Smooth muscle cell (in vitro differentiated cells): ENCODE measurements around the gene SKAP1. TPM values are rescaled to one million over a fixed set of nuclear protein-coding genes. Genes with fewer than 3 reads are reported as not detected.

Experiments
- DNase-seq: peaks from one replicate; lab custom pipeline; 2025; ENCODE audit not compliant: unreplicated experiment; lab: John Stamatoyannopoulos, UW
- H2AFZ ChIP-seq: fragments of 200-600 bp; sonication (generic); 2 replicates; pipeline ENCODE4 v1.6.0; 2016; ENCODE audit warnings: antibody characterized with exemption, low read depth, mild to moderate bottlenecking
- H3F3A ChIP-seq: fragments of 200-600 bp; sonication (generic); 2 replicates; pipeline ENCODE4 v1.6.0; 2017; ENCODE audit warnings: antibody characterized with exemption, low read depth
- H3K27ac ChIP-seq: fragments of 200-600 bp; sonication (generic); 2 replicates; pipeline ENCODE4 v1.5.1; 2016; ENCODE audit warnings: low read depth, mild to moderate bottlenecking
- H3K27me3 ChIP-seq: fragments of 200-600 bp; sonication (generic); 2 replicates; pipeline ENCODE4 v1.6.1; 2016; ENCODE audit warnings: low read depth, mild to moderate bottlenecking
- H3K36me3 ChIP-seq: fragments of 200-600 bp; sonication (generic); 2 replicates; pipeline ENCODE4 v1.5.1; 2016; ENCODE audit warnings: low read depth
- H3K4me1 ChIP-seq: fragments of 200-600 bp; sonication (generic); 2 replicates; pipeline ENCODE4 v1.5.1; 2016; ENCODE audit warnings: low read depth
- H3K4me2 ChIP-seq: fragments of 200-600 bp; sonication (generic); 2 replicates; pipeline ENCODE4 v1.6.0; 2016; ENCODE audit warnings: mild to moderate bottlenecking
- H3K4me3 ChIP-seq: fragments of 200-600 bp; sonication (generic); 2 replicates; pipeline ENCODE4 v1.5.1; 2016; ENCODE audit warnings: mild to moderate bottlenecking
- H3K79me2 ChIP-seq: fragments of 200-600 bp; sonication (generic); 2 replicates; pipeline ENCODE4 v1.6.0; 2016; ENCODE audit warnings: low read depth, mild to moderate bottlenecking
- H3K9ac ChIP-seq: fragments of 200-600 bp; sonication (generic); 2 replicates; pipeline ENCODE4 v1.6.0; 2016; ENCODE audit warnings: low read depth
- H3K9me3 ChIP-seq: fragments of 200-600 bp; sonication (generic); replicated peaks from 2 replicates; pipeline ENCODE4 v1.5.1; 2016; ENCODE audit warnings: low read depth
- H4K20me1 ChIP-seq: fragments of 200-600 bp; sonication (generic); 2 replicates; pipeline ENCODE4 v1.6.0; 2016; ENCODE audit warnings: low read depth
- CTCF ChIP-seq: fragments of 200-600 bp; sonication (generic); IDR thresholded peaks from 2 replicates; pipeline ENCODE4 v1.5.1; 2017; ENCODE audit warnings: borderline replicate concordance, mild to moderate bottlenecking, antibody characterized with exemption; ENCODE audit not compliant: insufficient read depth, poor library complexity, severe bottlenecking
- WGBS: methylation state at CpG from one replicate; pipeline ENCODE4 v1.1.7; 2016; ENCODE audit warnings: low lambda C conversion rate; 5-methylcytosine and 5-hydroxymethylcytosine counted together
- polyA plus RNA-seq: library from polyadenylated mRNA; unstranded; fragments of >200 nt; fragmentation: Nextera tagmentation; extraction: Ambion mirVana; gene quantifications from 2 replicates; pipeline ENCODE4 v1.2.1, GENCODE V29; 2016
- total RNA-seq: library from RNA; depleted of rRNA; stranded (reverse); fragments of >200 nt; gene quantifications from 2 replicates; pipeline ENCODE4 v1.2.3, GENCODE V29; 2014

Gene SKAP1
- total and polyA plus RNA-seq, 2 experiments from 2014 or later = not detected

GRCh38 chr17:48129981-48130380 lies 300.0 kb downstream of the SKAP1 start:
- H3K79me2 ChIP-seq = no peaks in the 10 kb centered on the region
- H3K9ac ChIP-seq = no peak overlapping the region
- no peaks in the 10 kb centered on the region for H4K20me1 ChIP-seq
- 67% methylated on average over 5 of the region's 5 CpGs for WGBS
- peaks cover 16% of the 10 kb centered on the region for H3K4me1 ChIP-seq
- H3K4me2 ChIP-seq = no peak overlapping the region
- no peaks in the 10 kb centered on the region for H3K36me3 ChIP-seq
- H3F3A ChIP-seq = no peaks in the 10 kb centered on the region
- peaks cover 5% of the 10 kb centered on the region for H3K27me3 ChIP-seq
- no peaks in the 10 kb centered on the region for H3K9me3 ChIP-seq
- H3K4me3 ChIP-seq = no peak overlapping the region
- H2AFZ ChIP-seq = no peak overlapping the region
- no peak for TF ChIP-seq CTCF
- H3K27ac ChIP-seq = no peak overlapping the region
- no peak for DNase-seq

- Histone ChIP-seq H3K36me3 (no peaks in the 10 kb centered on the region), H3K4me2 (no peak overlapping the region), H3K9ac (no peak overlapping the region), H3K4me3 (no peak overlapping the region), H3K9me3 (no peaks in the 10 kb centered on the region), H3K79me2 (no peaks in the 10 kb centered on the region), H3K4me1 (peaks cover 18% of the 10 kb centered on the region), H3K27me3 (peaks cover 3% of the 10 kb centered on the region), H3K27ac (no peak overlapping the region), H3F3A (no peaks in the 10 kb centered on the region), H4K20me1 (no peaks in the 10 kb centered on the region), H2AFZ (no peak overlapping the region)
- no peak for TF ChIP-seq CTCF
- no peak for DNase-seq
- 33% methylated on average over 5 of the region's 5 CpGs for WGBS
These were observed 301.6 kb downstream of the SKAP1 start for GRCh38 chr17:48128400-48128799.

GRCh38 chr17:48127371-48128051 lies 302.5 kb downstream of the SKAP1 start:
- no peak for TF ChIP-seq CTCF
- Histone ChIP-seq H3K79me2 (no peaks in the 10 kb centered on the region), H3K36me3 (no peaks in the 10 kb centered on the region), H4K20me1 (no peaks in the 10 kb centered on the region), H3K9me3 (no peaks in the 10 kb centered on the region), H3F3A (no peaks in the 10 kb centered on the region), H3K4me1 (peaks cover 27% of the 10 kb centered on the region), H3K27ac (no peak overlapping the region), H3K4me3 (no peak overlapping the region), H2AFZ (no peak overlapping the region), H3K4me2 (no peak overlapping the region), H3K27me3 (no peaks in the 10 kb centered on the region), H3K9ac (no peak overlapping the region)
- no peak for DNase-seq
- WGBS = 90% methylated on average over 9 of the region's 9 CpGs

- Histone ChIP-seq H3K27ac (no peak overlapping the region), H3K36me3 (peaks cover 2% of the 10 kb centered on the region), H3F3A (no peaks in the 10 kb centered on the region), H2AFZ (no peak overlapping the region), H3K4me1 (peaks cover 35% of the 10 kb centered on the region), H3K79me2 (no peaks in the 10 kb centered on the region), H3K9me3 (no peaks in the 10 kb centered on the region), H3K27me3 (no peaks in the 10 kb centered on the region), H3K9ac (no peak overlapping the region), H3K4me3 (no peak overlapping the region), H3K4me2 (no peak overlapping the region), H4K20me1 (no peaks in the 10 kb centered on the region)
- DNase-seq = no peak
- TF ChIP-seq CTCF = no peak
- 91% methylated on average over 7 of the region's 7 CpGs for WGBS
These were observed 303.5 kb downstream of the SKAP1 start for GRCh38 chr17:48126532-48126850.
